ENCODE results near the gene LCE1C.

LCE1C gene

DNA sequence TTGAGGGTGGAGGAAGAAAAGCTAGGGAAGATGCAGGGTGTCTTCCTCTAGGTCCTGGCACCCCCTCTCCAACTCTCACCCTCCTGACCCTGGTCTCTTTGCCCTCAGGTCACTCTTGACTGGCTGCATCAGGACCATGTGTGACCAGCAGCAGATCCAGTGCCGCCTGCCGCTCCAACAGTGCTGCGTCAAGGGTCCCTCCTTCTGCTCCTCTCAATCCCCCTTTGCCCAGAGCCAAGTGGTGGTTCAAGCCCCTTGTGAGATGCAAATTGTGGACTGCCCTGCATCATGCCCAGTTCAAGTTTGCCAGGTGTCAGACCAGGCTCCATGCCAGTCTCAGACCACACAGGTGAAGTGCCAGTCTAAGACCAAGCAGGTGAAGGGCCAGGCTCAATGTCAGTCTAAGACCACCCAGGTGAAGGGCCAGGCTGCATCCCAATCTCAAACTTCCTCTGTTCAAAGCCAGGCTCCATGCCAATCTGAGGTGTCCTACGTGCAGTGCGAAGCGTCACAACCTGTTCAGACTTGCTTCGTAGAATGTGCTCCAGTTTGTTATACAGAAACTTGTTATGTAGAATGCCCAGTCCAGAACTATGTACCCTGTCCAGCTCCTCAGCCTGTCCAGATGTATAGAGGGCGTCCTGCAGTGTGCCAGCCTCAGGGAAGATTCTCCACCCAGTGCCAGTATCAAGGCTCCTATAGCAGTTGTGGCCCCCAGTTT is 46.8 kb downstream of the LCE1C start:
- DNase-seq (ENCODE audit: low read depth in 2 of 2) = no peak

DNA sequence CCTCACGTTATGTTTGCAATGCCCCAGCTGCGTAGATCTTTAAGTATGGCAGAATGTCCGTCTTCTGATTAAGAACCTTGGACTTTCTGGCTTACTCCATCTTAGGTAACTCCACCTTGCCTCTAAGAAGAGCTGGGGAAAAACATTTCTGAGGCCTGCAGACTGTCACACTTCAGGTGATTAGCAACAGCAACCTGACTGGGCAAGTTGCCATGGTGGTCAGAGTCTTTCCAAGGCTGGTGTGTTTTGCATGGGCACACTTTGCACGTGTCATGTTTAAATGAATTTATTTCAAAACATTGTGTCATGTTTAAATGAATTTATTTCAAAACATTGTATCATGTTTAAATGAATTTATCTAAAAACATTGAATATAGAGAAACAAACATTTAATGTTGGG is 47.8 kb downstream of the LCE1C start:
- no peak for DNase-seq (ENCODE audit: low read depth in 2 of 2)

DNA sequence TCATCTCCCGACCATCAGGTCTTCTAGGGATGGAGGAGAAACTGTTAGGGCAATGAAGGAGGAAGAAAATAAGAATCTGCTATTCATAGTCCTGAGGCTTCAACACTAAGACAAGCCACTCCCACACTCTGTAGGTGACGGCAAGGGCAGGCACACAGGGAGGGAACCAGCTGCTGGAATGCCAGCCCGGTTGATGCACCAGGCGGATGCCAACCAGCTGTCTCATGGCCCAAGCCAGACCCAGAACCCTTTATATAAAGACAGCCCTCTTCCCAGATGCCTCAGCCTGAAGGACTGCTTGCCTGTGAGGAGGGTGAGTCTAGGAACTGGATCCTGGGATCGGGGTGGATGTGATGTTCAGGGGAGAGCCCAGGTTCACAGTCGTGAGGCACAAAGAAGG is 48.7 kb downstream of the LCE1C start, which contains the start of gene KPRP:
Gene KPRP, plus strand, starts transcription at position 279 of the 400 bp plus-strand sequence. CDS start 1,564 bp downstream, outside the sequence.
- no peak for DNase-seq (ENCODE audit: low read depth in 2 of 2)

DNA sequence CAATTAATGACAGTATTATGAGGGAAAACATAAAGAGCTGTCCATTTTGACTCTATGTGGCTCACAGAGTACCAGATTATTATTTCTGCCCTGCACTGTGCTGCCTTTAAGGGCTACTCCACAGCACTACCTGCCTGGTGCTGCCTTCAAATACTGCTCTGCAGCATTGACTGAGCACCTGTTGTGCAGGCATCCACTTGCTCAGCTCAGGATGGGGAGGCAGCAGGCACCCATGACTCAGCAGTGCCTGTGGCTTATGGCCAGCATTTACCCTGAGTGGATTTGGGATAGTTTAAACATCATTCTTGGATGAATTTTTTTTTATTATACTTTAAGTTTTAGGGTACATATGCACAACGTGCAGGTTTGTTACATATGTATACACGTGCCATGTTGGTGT is 49.6 kb downstream of the LCE1C start:
- no peak for DNase-seq (ENCODE audit: low read depth in 2 of 2)

All from fibroblast of skin of left biceps (primary cell).